ENCODE data around the gene LPIN2. TPM values are rescaled to one million over a fixed set of nuclear protein-coding genes. Genes with fewer than 3 reads are reported as not detected.
"Not testable (repeated sequence)": the region's sequence is repeated elsewhere in the genome, so short reads cannot be mapped to it uniquely, and the experiment has no call there.

LPIN2 gene
- total RNA-seq, 1 donor from 2014 or later: 8.2 TPM

DNA sequence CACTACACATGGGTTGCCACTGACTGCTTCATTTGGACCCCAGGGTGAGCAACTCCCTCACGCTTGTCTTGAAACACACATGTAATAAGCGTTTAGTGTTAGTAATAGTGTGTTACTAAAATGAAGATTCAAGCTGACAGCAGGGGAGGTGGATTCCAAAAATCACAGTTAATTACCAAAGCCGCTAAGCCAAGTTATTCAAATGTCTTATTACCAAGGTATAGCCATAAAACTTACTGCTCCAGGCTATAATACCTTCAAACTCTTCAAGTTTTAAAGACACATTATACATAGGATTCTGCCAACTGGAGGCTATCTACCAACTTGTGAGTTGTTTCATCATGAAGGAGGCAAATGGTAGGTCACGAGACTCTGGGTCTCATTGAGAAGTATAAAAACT lies 2.9 kb downstream of the LPIN2 start:
- H3K9me3 ChIP-seq (replicated peaks): no peaks in the 10 kb centered on the region
- peaks cover 36% of the 10 kb centered on the region for H3K4me1 ChIP-seq
- no peak for DNase-seq
- H3K27me3 ChIP-seq (ENCODE audit: low read depth): no peaks in the 10 kb centered on the region
- no peak overlapping the region for H3K4me3 ChIP-seq
- intact Hi-C loops (cut with micrococcal nuclease): no loop called here
- TF ChIP-seq, protein P1, sequence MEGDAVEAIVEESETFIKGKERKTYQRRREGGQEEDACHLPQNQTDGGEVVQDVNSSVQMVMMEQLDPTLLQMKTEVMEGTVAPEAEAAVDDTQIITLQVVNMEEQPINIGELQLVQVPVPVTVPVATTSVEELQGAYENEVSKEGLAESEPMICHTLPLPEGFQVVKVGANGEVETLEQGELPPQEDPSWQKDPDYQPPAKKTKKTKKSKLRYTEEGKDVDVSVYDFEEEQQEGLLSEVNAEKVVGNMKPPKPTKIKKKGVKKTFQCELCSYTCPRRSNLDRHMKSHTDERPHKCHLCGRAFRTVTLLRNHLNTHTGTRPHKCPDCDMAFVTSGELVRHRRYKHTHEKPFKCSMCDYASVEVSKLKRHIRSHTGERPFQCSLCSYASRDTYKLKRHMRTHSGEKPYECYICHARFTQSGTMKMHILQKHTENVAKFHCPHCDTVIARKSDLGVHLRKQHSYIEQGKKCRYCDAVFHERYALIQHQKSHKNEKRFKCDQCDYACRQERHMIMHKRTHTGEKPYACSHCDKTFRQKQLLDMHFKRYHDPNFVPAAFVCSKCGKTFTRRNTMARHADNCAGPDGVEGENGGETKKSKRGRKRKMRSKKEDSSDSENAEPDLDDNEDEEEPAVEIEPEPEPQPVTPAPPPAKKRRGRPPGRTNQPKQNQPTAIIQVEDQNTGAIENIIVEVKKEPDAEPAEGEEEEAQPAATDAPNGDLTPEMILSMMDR (IDR thresholded peaks at IDR 0.05; ENCODE audit: borderline replicate concordance): no peak
- no peak overlapping the region for H3K27ac ChIP-seq (replicated peaks)
- peaks cover 4% of the 10 kb centered on the region for H3K36me3 ChIP-seq

- H3K4me1 ChIP-seq: peaks cover 21% of the 10 kb centered on the region
- peaks cover 4% of the 10 kb centered on the region for H3K36me3 ChIP-seq
- H3K27me3 ChIP-seq (ENCODE audit: low read depth): no peaks in the 10 kb centered on the region
- TF ChIP-seq, protein P1 (IDR thresholded peaks at IDR 0.05; ENCODE audit: borderline replicate concordance): no peak
- intact Hi-C loops (cut with micrococcal nuclease): no loop called here
- H3K4me3 ChIP-seq: no peak overlapping the region
- no peak overlapping the region for H3K27ac ChIP-seq (replicated peaks)
- no peaks in the 10 kb centered on the region for H3K9me3 ChIP-seq (replicated peaks)
- DNase-seq: no peak
Measured at GRCh38 chr18:3008541-3008940, 4.4 kb downstream of the LPIN2 start.

DNA sequence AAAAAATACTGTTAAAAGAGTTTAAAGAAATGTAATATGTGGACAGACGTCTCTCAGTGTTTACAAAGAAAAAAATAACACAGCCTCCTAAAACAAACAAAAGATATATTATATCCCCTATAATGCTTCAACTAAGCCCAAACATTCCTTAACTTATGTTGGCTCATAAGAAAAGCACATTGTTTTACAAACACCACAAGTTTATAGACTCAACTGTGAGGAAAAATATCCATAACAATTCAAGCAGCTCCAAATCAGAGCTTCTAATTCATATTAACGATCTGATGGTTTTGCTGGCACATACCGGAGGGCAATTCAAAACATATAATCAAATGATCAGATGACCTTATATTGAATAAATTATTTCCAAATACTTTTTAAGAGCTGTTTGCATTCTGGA lies 5.5 kb downstream of the LPIN2 start:
- peaks cover 22% of the 10 kb centered on the region for H3K4me1 ChIP-seq
- no peaks in the 10 kb centered on the region for H3K27me3 ChIP-seq (ENCODE audit: low read depth)
- H3K4me3 ChIP-seq: no peak overlapping the region
- H3K27ac ChIP-seq (replicated peaks): no peak overlapping the region
- no peak for DNase-seq
- intact Hi-C loops (cut with micrococcal nuclease): no loop called here
- TF ChIP-seq, protein P1 (IDR thresholded peaks at IDR 0.05; ENCODE audit: borderline replicate concordance): no peak
- H3K36me3 ChIP-seq: peaks cover 4% of the 10 kb centered on the region
- H3K9me3 ChIP-seq (replicated peaks): no peaks in the 10 kb centered on the region

- DNase-seq: no peak
- intact Hi-C loops (cut with micrococcal nuclease): no loop called here
- H3K9me3 ChIP-seq (replicated peaks): peaks cover 3% of the 10 kb centered on the region
- H3K4me3 ChIP-seq: no peak overlapping the region
- H3K4me1 ChIP-seq: peaks cover 10% of the 10 kb centered on the region
- H3K27ac ChIP-seq (replicated peaks): no peak overlapping the region
- TF ChIP-seq, protein P1 (IDR thresholded peaks at IDR 0.05; ENCODE audit: borderline replicate concordance): no peak
- H3K27me3 ChIP-seq (ENCODE audit: low read depth): no peaks in the 10 kb centered on the region
- peaks cover 4% of the 10 kb centered on the region for H3K36me3 ChIP-seq
Measured at GRCh38 chr18:3005462-3005861, 7.5 kb downstream of the LPIN2 start.

DNA sequence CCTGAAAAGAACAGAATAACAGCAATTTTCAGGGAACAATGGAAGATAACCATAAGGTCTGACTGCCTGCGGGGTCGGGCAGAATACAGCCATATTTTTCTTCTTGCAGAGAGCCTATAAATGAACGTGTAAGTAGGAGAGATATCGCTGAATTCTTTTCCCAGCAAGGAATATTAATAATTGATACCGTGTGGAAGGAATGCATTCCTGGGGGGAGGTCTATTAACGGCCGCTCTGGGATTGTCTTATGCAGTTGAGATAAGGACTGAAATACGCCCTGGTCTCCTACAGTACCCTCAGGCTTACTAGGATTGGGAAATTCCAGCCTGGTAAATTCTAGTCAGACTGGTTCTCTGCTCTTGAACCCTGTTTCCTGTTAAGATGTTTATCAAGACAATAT lies 9.2 kb downstream of the LPIN2 start:
- H3K27ac ChIP-seq (replicated peaks); H3K27me3 ChIP-seq (ENCODE audit: low read depth); H3K36me3 ChIP-seq; H3K4me3 ChIP-seq; DNase-seq; intact Hi-C loops (cut with micrococcal nuclease); H3K9me3 ChIP-seq (replicated peaks): not testable (repeated sequence)
- peaks cover 19% of the 10 kb centered on the region for H3K4me1 ChIP-seq

DNA sequence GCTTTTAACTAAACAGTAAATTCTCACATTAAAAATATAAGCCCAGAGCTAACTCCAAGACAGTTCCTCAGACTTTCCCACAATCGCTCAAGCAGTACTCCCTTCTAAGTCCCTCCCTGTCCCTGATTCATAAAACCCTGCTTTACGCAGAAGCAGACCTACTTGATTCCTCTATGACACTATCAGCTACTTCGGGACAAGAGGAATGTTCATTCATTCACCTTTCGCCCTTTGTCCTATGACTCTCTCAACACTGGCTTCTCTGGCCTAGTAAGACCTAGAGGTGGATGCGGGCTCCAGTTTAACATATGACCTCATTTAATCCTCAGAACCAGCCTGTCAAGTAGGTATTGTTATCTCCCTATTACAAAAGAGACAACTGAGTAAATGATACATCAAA lies 10.2 kb downstream of the LPIN2 start:
- TF ChIP-seq, protein P1 (IDR thresholded peaks at IDR 0.05; ENCODE audit: borderline replicate concordance): no peak
- H3K27me3 ChIP-seq (ENCODE audit: low read depth): no peaks in the 10 kb centered on the region
- intact Hi-C loops (cut with micrococcal nuclease): no loop called here

More for the DNA sequence above, 10.2 kb downstream of the LPIN2 start:
- peaks cover 30% of the 10 kb centered on the region for H3K4me1 ChIP-seq
- H3K27ac ChIP-seq (replicated peaks): no peak overlapping the region
- peaks cover 3% of the 10 kb centered on the region for H3K9me3 ChIP-seq (replicated peaks)
- no peak overlapping the region for H3K4me3 ChIP-seq
- DNase-seq: no peak
- no peaks in the 10 kb centered on the region for H3K36me3 ChIP-seq
